Right lobe of liver (tissue), 6 donors: ENCODE measurements around the gene CERK. TPM values are rescaled to one million over a fixed set of nuclear protein-coding genes. Genes with fewer than 3 reads are reported as not detected.

Source experiments
- ATAC-seq, 4 donors: fragments of 200-7000 bp; cut with Tn5 transposase; one replicate each; pipeline ENCODE4 v1.9.1; 2020; ENCODE audit warnings: mild to moderate bottlenecking in 4 of 4, moderate library complexity in 4 of 4
- DNase-seq, 3 donors: peaks; one replicate each; pipeline ENCODE4 v3.0.0-alpha.2; 2020
- H3K27ac ChIP-seq, 3 donors: fragments of 200-600 bp; one replicate each; pipeline ENCODE4 v1.8.0; 2022
- H3K27me3 ChIP-seq, 2 donors: fragments of 200-600 bp; one replicate each; pipeline ENCODE4 v1.8.0; 2022
- H3K36me3 ChIP-seq, 4 donors: fragments of 200-600 bp; sonication (generic) in 1 of 4; one replicate each; pipeline versions ENCODE4 v1.5.1 to v1.8.0; 2017 to 2022; ENCODE audit warnings: control low read depth in 1 of 4
- H3K4me1 ChIP-seq, 4 donors: fragments of 200-600 bp; sonication (generic) in 1 of 4; one replicate each; pipeline versions ENCODE4 v1.5.1 to v1.8.0; 2017 to 2022; ENCODE audit warnings: control low read depth in 1 of 4
- H3K4me3 ChIP-seq, 3 donors: fragments of 200-600 bp; one replicate each; pipeline ENCODE4 v1.8.0; 2022
- H3K9me3 ChIP-seq, 4 donors: fragments of 200-600 bp; sonication (generic) in 1 of 4; one replicate each; pipeline versions ENCODE4 v1.5.1 to v1.8.0; 2017 to 2022; ENCODE audit warnings: control low read depth in 1 of 4
- CTCF ChIP-seq, 4 donors: fragments of 200-600 bp in 3 of 4; fragments of 450-650 bp in 1 of 4; IDR thresholded peaks; one replicate each; pipeline versions ENCODE4 v1.5.1 to v1.8.0; 2016 to 2022; ENCODE audit warnings: antibody characterized with exemption in 4 of 4, mild to moderate bottlenecking in 2 of 4
- POLR2A ChIP-seq: fragments of 450-650 bp; IDR thresholded peaks from one replicate; pipeline ENCODE4 v1.6.1; 2017; ENCODE audit warnings: antibody characterized with exemption, mild to moderate bottlenecking
- WGBS: methylation state at CpG from one replicate; pipeline ENCODE4 v1.1.6; 2018; ENCODE audit warnings: low coverage, low lambda C conversion rate; ENCODE audit not compliant: insufficient coverage; ENCODE audit errors: missing lambda C conversion rate; 5-methylcytosine and 5-hydroxymethylcytosine counted together
- intact Hi-C, 2 donors: fragments of 100-400 bp; cut with DNase I; formaldehyde crosslinking; loops; one replicate each; pipeline versions ENCODE4 v1.11.2 to v1.14.1; 2022
- total RNA-seq, 6 experiments: library from RNA; depleted of rRNA in 2 of 6; stranded (reverse); fragments of >200 nt in 2 of 6; fragmentation: NEBNext Ultra II Directional in 3 of 6; extraction: Animal tissue kit (Norgen Biotek cat#: 25700) in 3 of 6; gene quantifications; one replicate each; pipeline versions ENCODE4 v1.1.0 to v1.2.4, GENCODE V29; 2016 to 2023
- donor health status: DM: no; HTN: yes; CAD: no.
- donor health status: DM: no; HTN: no; CAD: no.
- donor health status: DM: no; HTN: no; CAD: no.
- donor health status: DM: no; HTN: yes; CAD: no.
- donor health status: DM: no; HTN: yes; CAD: no.

The CERK gene
- total RNA-seq, 6 experiments from 2014 or later: 9.6 to 27.5 (median 18.5) TPM

GRCh38 chr22:46673205-46673604, 64.8 kb downstream of the CERK start:
- Histone ChIP-seq H3K27ac (no peak overlapping the region), H3K4me1 (peaks cover 0 to 5% (median 0%) of the 10 kb centered on the region in 4 donors), H3K36me3 (peaks cover 0 to 24% (median 6%) of the 10 kb centered on the region in 4 donors), H3K4me3 (no peak overlapping the region), H3K27me3 (no peaks in the 10 kb centered on the region), H3K9me3 (no peaks in the 10 kb centered on the region)
- ATAC-seq (no peak), DNase-seq (no peak)
- TF ChIP-seq POLR2A (no peak), CTCF (IDR thresholded peaks at IDR 0.05) (no peak)
- 33% methylated on average over 1 of the region's 10 CpGs for WGBS
- intact Hi-C loops: no loop called here

- Histone ChIP-seq H3K9me3 (no peaks in the 10 kb centered on the region), H3K27ac (no peak overlapping the region), H3K4me3 (no peak overlapping the region), H3K4me1 (peaks cover 0 to 5% (median 0%) of the 10 kb centered on the region in 4 donors), H3K36me3 (peaks cover 0 to 23% (median 6%) of the 10 kb centered on the region in 4 donors), H3K27me3 (no peaks in the 10 kb centered on the region)
- no peak for ATAC-seq
- 86% methylated on average over 3 of the region's 18 CpGs for WGBS
- no peak for TF ChIP-seq CTCF (IDR thresholded peaks at IDR 0.05)
- no peak for TF ChIP-seq POLR2A
- intact Hi-C loops: no loop called here
- DNase-seq: no peak
Observed at GRCh38 chr22:46672731-46673130, 65.3 kb downstream of the CERK start.

GRCh38 chr22:46671824-46672432, 66.1 kb downstream of the CERK start:
- DNase-seq (no peak), ATAC-seq (no peak)
- H3K27me3 ChIP-seq: no peaks in the 10 kb centered on the region
- intact Hi-C loops: no loop called here
- H3K36me3 ChIP-seq: peaks cover 0 to 27% (median 5%) of the 10 kb centered on the region in 4 donors
- no peaks in the 10 kb centered on the region for H3K4me1 ChIP-seq
- H3K9me3 ChIP-seq: no peaks in the 10 kb centered on the region
- TF ChIP-seq POLR2A: no peak
- TF ChIP-seq CTCF (IDR thresholded peaks at IDR 0.05): no peak
- 76% methylated on average over 10 of the region's 17 CpGs for WGBS
- H3K27ac ChIP-seq: no peak overlapping the region
- no peak overlapping the region for H3K4me3 ChIP-seq

GRCh38 chr22:46669201-46669600, 68.9 kb downstream of the CERK start:
- Histone ChIP-seq H3K36me3 (peaks cover 0 to 52% (median 19%) of the 10 kb centered on the region in 4 donors), H3K27ac (no peak overlapping the region), H3K4me3 (no peak overlapping the region), H3K27me3 (no peaks in the 10 kb centered on the region), H3K4me1 (no peaks in the 10 kb centered on the region), H3K9me3 (no peaks in the 10 kb centered on the region)
- TF ChIP-seq POLR2A: no peak
- intact Hi-C loops: no loop called here
- ATAC-seq (no peak), DNase-seq (no peak)
- WGBS: no CpG with 5 or more reads among the region's 9 CpGs

GRCh38 chr22:46668116-46668515, 69.9 kb downstream of the CERK start:
- Histone ChIP-seq H3K27ac (no peak overlapping the region), H3K4me3 (no peak overlapping the region), H3K4me1 (no peaks in the 10 kb centered on the region), H3K9me3 (no peaks in the 10 kb centered on the region), H3K36me3 (peaks cover 0 to 63% (median 22%) of the 10 kb centered on the region in 4 donors), H3K27me3 (no peaks in the 10 kb centered on the region)
- TF ChIP-seq POLR2A: no peak
- TF ChIP-seq CTCF (IDR thresholded peaks at IDR 0.05): no peak
- ATAC-seq: peak in 1 of 4 donors; percentile 2
- no peak for DNase-seq
- no CpG with 5 or more reads among the region's 24 CpGs for WGBS
- intact Hi-C loops: no loop called here
